ENCODE measurements around the gene BCAR3. TPM values are rescaled to one million over a fixed set of nuclear protein-coding genes. Genes with fewer than 3 reads are reported as not detected.

Gene BCAR3
- total RNA-seq, 4 donors from 2014 or later, result 29.6 to 46.7 (median 37.0) TPM

DNA sequence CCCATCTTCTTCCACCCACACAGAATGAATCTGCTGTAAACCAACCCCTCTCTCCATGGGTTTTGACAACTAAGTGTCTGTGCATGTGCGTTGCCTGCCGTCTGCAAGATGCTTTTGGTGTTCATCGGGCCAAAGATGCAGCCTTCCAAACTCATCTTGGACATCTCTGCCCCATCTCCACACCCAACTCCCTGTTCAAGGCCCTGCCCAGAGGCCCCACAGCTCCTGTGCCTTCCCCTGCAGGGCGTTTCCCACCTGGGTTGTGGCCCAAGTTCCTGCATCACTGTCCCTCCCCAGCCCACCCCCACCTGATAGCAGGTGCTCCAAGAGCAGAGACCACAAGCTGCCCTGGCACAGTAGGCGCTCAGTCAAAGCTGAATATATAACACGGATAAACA, 103.2 kb downstream of the BCAR3 start:
- DNase-seq, result no peak
- Histone ChIP-seq H3K36me3 (peaks cover 16 to 17% of the 10 kb centered on the region in 2 donors), H3K4me1 (peaks cover 21 to 40% of the 10 kb centered on the region in 2 donors), H3K9me3 (no peaks in the 10 kb centered on the region), H3K27ac (peak overlapping the region in 1 of 3 donors; percentile 85), H3K27me3 (no peaks in the 10 kb centered on the region), H3K4me3 (replicated peaks in 1 of 3) (no peak overlapping the region)
- TF ChIP-seq, protein P1, sequence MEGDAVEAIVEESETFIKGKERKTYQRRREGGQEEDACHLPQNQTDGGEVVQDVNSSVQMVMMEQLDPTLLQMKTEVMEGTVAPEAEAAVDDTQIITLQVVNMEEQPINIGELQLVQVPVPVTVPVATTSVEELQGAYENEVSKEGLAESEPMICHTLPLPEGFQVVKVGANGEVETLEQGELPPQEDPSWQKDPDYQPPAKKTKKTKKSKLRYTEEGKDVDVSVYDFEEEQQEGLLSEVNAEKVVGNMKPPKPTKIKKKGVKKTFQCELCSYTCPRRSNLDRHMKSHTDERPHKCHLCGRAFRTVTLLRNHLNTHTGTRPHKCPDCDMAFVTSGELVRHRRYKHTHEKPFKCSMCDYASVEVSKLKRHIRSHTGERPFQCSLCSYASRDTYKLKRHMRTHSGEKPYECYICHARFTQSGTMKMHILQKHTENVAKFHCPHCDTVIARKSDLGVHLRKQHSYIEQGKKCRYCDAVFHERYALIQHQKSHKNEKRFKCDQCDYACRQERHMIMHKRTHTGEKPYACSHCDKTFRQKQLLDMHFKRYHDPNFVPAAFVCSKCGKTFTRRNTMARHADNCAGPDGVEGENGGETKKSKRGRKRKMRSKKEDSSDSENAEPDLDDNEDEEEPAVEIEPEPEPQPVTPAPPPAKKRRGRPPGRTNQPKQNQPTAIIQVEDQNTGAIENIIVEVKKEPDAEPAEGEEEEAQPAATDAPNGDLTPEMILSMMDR (IDR thresholded peaks at IDR 0.05), result no peak
- no peak for TF ChIP-seq POLR2A (IDR thresholded peaks at IDR 0.05)
- 96 to 97% methylated on average over 6 of the region's 6 CpGs for WGBS, 2 donors
- intact Hi-C loops (cut with DNase I), result no loop called here

DNA sequence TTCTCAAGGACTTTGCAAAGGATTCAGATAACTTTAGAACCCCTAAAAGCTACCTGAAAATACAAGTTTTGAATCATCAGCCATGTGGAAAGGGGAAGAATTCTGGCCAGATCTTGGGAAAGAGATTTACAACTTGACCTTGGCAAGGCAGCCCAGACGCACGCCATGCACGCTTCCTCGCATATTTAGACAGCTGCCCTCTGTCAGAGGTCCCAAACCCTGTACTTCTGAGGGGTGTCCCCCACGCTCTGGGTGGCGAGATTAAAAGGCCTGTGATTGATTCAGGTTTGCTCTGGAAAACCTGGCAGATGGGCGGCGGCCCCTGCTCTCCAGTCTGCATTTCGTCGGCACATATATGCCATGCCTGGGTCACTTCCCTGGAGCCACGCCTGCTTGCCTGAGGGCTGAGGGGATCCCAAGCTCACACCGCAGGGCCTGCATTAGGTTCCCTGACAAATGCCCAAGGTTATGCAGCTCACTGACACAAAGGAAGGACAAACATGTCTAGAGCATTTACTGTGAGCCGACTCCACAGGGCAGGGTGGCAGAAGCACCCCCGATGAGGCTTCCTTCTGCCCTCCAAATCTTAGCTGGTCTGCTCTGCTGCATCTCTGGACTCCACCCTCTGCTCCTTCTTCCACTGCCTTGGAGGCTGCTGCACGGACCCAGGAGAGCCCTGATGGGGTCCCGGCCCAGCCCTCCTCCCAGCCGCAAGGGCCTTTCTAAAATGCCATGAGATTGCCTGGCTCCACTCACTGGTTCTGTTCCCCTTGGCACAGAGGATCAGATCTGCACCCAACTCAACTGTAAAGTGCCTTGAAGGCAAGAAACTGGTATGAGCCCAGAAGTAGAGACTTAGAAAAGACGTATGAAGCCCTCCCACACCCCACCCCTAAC, 103.9 kb downstream of the BCAR3 start:
- no peaks in the 10 kb centered on the region for H3K9me3 ChIP-seq
- no peaks in the 10 kb centered on the region for H3K27me3 ChIP-seq
- peaks cover 16 to 17% of the 10 kb centered on the region in 2 donors for H3K36me3 ChIP-seq
- 65 to 73% methylated on average over 13 to 17 of the region's 18 CpGs for WGBS, 2 donors
- intact Hi-C loops (cut with DNase I), result no loop called here
- peaks cover 21 to 33% of the 10 kb centered on the region in 2 donors for H3K4me1 ChIP-seq
- H3K4me3 ChIP-seq (replicated peaks in 1 of 3), result no peak overlapping the region
- no peak for TF ChIP-seq POLR2A (IDR thresholded peaks at IDR 0.05)
- TF ChIP-seq, protein P1 (IDR thresholded peaks at IDR 0.05), result no peak
- peak; percentile 52 to 67 for DNase-seq
- H3K27ac ChIP-seq, result peak overlapping the region; percentile 47 to 85 (median 62)

DNA sequence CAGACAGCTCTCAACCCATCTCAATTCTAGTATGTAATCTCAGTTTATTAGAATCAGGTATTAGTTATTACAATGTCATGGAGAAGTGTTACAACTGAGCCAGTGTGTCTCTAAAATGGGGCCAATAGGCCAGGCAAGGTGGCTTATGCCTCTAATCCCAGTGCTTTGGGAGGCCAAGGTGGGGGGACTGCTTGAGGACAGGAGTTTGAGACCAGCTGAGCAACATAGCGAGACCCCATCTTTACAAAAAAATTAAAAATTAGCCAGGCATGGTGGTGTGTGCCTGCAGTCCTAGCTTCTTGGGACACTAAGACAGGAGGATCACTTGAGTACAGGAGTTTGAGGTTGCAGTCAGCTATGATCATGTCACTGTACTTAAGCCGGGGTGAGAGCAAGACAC, 104.9 kb downstream of the BCAR3 start:
- Histone ChIP-seq H3K4me1 (peaks cover 21 to 30% of the 10 kb centered on the region in 2 donors), H3K36me3 (peaks cover 7 to 12% of the 10 kb centered on the region in 2 donors), H3K27me3 (no peaks in the 10 kb centered on the region), H3K4me3 (replicated peaks in 1 of 3) (no peak overlapping the region), H3K9me3 (no peaks in the 10 kb centered on the region), H3K27ac (peak overlapping the region; percentile 47 to 85 (median 62))
- intact Hi-C loops (cut with DNase I), result no loop called here
- no peak for TF ChIP-seq POLR2A (IDR thresholded peaks at IDR 0.05)
- no peak for DNase-seq
- WGBS, 2 donors, result 89 to 97% methylated on average over 2 of the region's 2 CpGs

DNA sequence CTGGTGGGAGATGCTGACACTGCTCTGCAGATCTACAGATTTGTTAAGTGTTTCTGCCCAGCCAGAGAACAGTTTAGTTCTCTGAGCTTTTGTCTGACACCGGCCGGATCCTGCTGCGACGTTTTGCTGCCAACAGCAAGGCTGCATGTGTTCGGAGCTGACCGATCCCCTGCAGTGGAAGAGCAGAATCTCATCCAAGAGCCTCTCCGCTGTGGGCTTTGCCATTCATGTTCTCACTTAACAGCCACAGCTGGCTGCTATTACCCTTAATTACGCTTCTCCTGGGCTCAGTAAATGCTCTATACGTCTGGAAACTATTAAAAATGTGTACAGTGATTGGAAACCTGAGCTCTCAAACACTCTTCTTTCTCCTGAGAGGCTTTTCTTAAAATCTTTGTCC, 105.3 kb downstream of the BCAR3 start:
- TF ChIP-seq POLR2A (IDR thresholded peaks at IDR 0.05), result no peak
- TF ChIP-seq, protein P1 (IDR thresholded peaks at IDR 0.05), result no peak
- Histone ChIP-seq H3K4me1 (peaks cover 21 to 30% of the 10 kb centered on the region in 2 donors), H3K27me3 (no peaks in the 10 kb centered on the region), H3K9me3 (no peaks in the 10 kb centered on the region), H3K4me3 (replicated peaks in 1 of 3) (no peak overlapping the region), H3K36me3 (peaks cover 6 to 14% of the 10 kb centered on the region in 2 donors), H3K27ac (peak overlapping the region in 2 of 3 donors; percentile 62 to 85)
- 66 to 75% methylated on average over 9 of the region's 9 CpGs for WGBS, 2 donors
- no peak for DNase-seq
- intact Hi-C loops (cut with DNase I), result no loop called here

DNA sequence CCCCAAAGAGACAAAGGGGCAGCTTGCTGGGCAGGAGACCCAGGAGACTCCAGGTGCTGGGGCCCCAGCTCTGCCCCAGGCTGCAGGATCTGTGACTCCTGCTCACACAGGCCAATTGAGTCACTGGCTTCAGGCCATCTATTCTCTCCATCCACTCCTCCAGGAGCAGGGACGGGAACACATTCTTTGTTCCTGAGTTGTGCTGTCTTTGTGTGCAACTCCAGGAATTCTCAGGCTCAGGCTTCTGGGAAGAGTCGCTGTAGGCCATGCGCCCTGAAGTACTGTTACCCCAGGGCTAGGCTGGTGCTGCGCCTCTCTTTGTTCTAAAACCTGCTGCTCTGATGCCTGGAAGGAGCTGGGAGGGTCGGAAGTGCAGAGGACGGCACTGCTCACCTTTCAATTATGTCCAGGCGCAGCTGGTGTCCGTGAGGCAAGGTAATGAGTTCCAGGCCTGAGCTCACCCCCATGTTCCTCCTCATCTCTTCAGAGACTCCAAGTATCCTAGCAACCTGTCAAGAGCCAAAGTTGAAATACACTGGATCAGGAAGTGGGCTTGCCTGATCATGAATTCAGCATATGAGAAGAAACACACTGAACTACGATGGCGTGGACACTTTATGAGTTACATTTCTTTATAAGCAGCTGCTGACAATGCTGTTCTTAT, 105.9 kb downstream of the BCAR3 start:
- intact Hi-C loops (cut with DNase I), result no loop called here
- 89% methylated on average over 10 of the region's 10 CpGs for WGBS, 2 donors
- TF ChIP-seq POLR2A (IDR thresholded peaks at IDR 0.05), result no peak
- TF ChIP-seq, protein P1 (IDR thresholded peaks at IDR 0.05), result no peak
- Histone ChIP-seq H3K27ac (no peak overlapping the region), H3K27me3 (no peaks in the 10 kb centered on the region), H3K4me3 (replicated peaks in 1 of 3) (no peak overlapping the region), H3K36me3 (peaks cover 6 to 20% of the 10 kb centered on the region in 2 donors), H3K4me1 (peaks cover 21 to 30% of the 10 kb centered on the region in 2 donors), H3K9me3 (no peaks in the 10 kb centered on the region)
- DNase-seq, result no peak
